HG02588 (cell line): ENCODE results near the gene TMEM45A.
"Not testable (repeated sequence)": the region's sequence is repeated elsewhere in the genome, so short reads cannot be mapped to it uniquely, and the experiment has no call there.

Experiments
- ATAC-seq: cut with Tn5 transposase; IDR thresholded peaks from one replicate; pipeline ENCODE4 v1.9.1; 2021; ENCODE audit warnings: mild to moderate bottlenecking, moderate library complexity; ENCODE audit not compliant: unreplicated experiment

TMEM45A gene

DNA sequence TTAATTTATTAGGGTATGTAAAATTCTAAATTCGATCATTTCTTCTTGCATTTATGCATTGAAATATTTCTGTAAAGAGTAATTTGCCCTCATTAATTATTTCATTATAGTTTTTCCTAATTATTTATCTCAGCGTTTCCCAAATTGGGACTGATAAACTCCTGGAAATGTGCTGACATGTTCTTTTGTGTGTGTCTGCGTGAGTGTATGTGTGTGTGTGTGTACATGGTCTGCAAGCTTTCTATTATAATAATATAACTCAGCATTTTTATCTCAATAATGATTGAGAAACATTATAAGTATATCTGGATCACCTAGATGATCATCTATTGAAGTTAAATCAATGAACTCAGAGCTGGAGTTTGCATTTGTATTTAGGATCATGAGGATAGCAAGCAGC is 38.7 kb downstream of the TMEM45A start:
- ATAC-seq = no peak

DNA sequence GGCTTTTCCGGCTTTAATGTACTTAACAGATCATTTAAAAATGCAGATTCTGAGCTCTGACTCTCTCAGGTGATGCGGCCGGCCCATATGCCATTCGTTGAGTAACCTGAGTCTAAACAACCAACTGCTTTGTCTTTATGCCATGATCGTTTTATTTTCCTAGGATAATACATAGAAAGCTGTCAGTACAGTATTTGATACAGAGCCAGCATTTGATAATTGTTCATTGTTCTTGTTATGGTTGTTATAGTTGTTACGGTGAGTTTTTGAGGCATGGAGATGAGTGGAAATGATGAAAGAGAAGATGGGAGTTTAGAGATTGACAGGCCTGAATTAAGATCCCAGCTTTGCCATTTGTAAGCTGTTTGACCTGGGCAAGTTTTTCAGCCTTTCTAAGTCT is 40.0 kb downstream of the TMEM45A start:
- ATAC-seq = no peak

DNA sequence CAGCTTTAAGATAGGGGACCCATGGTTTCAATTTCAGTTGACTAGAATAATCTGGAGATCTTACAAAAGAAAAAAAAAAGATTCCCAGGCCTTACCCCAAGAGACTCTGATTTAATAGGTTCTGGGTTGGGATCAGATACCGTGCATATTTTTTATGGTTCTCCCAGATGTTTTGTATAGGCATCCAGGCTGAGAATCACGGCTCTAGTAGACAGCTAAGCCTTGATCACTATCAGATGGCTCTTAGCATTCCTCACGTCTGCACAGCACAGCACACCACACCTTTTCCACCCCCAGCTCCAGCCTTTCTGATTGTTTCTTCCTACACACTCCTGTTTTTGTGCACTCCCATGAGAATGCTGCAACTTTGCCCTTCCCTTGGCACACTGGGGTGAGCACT is 40.8 kb downstream of the TMEM45A start:
- ATAC-seq = no peak

DNA sequence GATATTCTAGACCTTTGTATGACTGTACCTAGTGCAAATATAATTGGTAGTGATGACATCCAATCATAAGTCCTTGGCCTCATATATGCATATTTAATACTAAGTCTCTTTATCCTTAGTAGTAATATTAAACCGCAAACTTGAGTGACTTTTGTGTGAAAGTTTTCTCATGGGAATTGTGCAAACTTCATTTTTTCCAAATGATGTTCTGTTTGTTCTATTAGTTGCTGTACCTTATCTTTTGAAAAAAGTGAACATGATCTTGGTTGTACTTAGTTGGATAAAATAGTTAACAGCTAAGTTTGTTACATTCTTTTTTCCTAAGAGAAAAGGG is 43.2 kb downstream of the TMEM45A start:
- no peak for ATAC-seq

DNA sequence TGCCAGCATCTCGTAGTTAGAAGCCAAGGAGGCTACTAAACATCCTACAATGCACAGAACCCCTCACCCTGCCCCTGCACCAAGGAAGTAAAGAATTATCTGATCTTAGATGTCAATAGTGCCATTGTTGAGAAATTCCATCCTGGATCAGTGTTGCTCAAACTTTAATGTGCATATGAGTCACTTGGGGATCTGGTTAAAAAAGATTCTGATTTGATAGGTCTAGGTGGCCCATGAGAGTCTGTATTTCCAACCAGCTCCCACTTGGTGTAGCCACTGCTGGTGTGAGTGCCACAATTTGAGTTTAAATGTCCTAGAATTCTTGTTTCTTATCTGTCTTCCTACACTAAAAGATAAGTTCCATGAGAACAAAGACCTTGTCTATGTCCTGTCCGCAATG is 43.7 kb downstream of the TMEM45A start:
- ATAC-seq = no peak

DNA sequence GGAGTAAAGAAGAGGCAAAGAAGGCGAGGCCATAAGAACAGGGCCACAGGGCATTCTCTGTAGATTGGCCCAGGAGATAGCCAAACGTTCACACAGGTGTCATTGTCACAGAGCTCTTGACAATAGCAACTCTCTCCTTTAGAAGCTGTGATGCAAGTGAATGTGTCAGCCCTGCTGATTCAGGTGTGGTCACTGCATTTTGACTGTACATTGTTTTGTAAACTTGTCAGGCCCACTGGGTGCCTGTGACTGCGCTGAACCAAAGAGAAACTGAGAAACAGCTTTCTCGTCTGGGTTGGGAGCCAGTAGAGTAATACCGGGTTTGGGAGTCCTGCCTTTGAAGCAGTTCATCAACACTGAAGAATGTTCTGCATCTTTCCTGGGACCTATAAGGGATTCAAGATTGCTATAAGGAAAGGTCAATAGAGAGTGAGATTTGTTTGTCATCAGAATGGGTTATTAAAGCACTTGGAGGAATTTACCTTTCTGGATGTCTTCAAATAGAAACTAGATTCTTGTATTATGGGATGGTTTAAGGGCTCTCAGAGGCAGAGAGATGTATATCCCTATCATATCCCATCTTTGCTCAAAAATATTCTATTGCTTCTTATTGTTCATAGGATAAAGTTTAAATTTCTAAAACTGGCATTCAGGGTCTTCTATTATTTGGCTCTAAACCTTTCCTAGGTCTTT is 45.4 kb downstream of the TMEM45A start:
- ATAC-seq = no peak

DNA sequence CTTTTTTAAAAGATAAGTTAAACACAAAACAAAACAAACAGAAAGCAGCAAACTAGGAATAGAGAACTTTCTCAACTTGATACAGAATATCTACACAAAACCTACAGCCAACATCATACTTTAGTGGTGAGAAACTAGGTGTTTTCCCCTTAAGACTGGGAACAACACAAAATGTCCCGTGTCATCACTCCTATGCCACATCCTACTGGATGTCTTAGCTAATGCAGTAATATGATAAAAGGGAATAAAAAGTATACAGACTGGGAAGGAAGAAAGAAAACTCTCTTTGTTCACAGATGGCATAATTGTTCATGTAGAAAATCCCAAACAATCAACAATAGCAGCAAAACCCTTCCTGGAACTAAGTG is 45.9 kb downstream of the TMEM45A start:
- ATAC-seq = no peak

DNA sequence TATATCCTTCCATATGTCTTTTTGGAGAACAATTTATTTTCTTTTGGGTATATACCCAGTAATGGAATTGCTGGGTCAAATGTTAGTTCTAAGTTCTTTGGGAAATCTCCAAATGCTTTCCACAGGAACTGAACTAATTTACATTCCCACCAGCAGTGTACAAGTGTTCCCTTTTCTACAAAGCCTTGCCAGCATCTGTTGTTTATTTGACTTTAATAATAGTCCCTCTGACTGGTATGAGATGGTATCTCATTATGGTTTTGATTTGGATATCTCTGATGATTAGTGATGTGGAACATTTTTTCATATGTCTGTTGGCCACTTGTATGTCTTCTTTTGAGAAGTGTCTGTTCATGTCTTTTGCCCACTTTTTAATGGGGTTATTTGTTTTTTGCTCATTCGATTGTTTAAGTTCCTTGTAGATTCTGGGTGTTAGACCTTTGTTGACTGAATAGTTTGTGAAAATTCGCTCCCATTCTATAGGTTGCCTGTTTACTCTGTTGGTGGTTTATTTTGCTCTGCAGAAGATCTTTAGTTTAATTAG is 48.4 kb downstream of the TMEM45A start:
- no peak for ATAC-seq

DNA sequence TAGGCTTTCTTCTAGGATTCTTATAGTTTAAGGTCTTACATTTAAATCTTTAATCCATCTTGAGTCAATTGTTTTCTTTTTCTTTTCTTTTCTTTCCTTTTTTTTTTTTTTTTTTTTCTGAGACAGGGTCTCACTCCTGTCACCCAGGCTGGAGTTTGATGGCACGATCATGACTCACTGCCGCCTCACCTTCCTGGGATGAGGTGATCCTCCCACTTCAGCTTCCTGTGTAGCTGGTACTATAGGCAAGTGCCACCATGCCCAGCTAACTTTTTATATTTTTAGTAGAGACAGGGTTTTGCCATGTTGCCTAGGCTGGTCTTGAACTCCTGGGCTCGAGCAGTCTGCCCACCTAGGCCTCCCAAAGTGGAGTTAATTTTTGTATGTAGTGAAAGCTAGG is 49.0 kb downstream of the TMEM45A start:
- ATAC-seq = not testable (repeated sequence)

DNA sequence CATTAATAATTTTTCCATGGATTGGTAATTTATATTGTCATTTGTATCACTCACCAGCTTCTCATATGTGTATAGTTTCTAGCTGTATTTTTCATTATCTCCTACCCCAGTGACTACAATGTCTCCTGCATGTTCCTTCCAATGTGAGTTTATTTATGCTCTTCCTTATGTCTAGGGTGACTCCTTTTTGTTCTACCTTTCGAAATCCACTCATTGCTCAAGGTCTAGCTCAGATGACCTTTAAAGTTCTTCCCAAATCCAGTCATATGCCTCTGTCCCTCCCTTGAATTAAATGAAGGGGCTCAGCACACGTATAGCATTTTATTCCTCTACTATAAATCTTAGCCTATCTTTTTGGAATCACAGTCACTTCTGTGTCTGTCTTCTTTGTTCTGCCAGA is 53.0 kb downstream of the TMEM45A start:
- no peak for ATAC-seq

DNA sequence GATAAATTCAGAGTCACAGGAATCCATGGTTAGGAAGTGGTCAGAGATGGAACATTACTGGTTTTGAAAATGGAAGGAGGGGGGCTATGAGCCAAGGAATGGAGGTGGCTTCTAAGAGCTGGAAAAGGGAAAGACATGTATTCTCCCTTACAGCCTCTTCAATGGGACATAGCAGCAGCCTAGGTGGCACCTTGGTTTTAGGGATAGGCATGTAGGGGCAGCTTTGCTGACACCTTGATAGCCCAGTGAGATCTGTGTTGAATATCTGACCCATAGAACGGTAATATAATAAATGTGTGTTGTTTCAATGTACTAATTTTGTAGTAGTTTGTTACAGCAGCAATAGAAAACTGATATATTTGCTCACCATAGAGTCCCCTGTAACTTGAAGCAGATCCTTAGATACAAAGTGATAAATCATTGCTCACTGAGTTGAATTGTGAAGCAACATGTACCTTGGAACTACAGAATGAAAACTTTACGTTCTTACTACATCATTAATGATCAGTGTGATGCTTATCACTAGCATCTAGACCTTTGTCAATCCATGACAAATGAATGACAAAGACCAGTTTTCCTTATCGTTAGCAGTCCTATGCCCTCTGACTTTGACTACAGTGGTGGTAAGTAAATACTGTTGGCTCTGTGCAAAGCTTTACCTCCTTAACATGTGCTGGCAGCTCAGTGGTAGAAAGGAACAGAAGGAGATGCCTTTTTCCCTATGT is 53.8 kb downstream of the TMEM45A start:
- no peak for ATAC-seq

DNA sequence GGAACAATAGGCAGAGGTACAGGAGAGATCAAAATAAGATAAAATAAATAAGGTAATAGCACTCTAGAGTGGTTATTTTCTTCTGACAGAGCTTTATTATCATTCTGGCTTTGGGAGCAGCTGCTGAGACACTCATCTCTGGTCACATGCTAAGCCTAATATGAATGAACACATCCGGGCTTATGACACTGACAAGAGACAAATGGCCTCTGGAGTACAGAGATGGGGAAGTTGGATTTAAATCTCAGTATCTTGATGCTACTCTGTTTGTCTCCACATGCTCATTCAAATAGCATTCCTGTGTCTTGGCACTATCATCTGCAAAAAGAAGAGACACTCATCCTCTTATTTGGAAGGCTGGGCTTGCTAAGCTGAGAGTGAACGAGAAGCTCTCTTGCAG is 55.6 kb downstream of the TMEM45A start:
- no peak for ATAC-seq

DNA sequence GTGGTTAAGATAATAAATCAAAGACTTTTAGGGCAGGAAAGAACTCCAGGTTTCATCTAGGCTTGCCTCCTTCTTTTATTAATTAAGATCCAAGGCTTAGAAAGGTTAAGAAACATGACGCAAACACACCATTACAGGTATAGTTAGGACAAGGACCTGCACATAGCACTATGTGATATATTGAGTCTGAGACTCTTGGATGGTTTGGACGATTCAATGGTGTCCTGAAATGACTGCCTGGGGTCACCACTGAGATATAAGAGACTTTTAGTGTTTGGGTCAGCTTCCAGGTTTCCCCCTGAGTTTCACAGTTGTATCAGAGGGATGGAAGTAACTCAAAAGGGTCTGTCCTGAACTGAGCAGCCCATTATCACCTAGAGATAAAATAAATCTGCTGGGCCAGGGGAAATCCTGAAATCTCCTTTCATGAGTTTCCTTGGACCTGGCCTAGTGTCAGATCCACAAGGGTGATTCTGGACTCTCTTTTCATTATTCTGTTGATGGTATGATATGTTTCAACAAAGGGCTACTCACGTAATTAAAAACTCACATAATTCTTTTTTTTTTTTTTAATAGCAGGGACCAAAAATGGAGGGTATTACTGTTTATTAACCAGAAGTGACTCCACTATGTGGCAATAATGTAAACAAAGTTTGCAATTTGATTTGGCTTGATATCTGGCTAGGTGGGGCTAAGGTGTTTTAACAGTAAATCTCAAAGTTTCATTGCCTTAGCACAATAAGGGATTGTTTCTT is 61.4 kb downstream of the TMEM45A start:
- ATAC-seq = no peak

DNA sequence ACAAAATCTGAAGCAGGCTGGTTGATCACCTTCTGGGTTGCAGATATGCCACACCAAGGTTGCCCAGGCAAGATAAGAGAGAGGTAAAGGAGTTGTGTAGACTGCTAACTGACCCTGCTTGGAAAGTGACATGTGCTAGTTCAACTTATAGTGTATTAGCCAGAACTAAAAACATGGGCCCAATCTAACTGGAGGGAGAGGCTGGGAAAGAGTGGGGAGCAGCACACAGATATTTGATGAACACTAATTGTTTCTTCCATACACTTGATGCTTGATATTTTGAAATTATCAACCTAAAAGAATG is 61.9 kb downstream of the TMEM45A start:
- no peak for ATAC-seq

DNA sequence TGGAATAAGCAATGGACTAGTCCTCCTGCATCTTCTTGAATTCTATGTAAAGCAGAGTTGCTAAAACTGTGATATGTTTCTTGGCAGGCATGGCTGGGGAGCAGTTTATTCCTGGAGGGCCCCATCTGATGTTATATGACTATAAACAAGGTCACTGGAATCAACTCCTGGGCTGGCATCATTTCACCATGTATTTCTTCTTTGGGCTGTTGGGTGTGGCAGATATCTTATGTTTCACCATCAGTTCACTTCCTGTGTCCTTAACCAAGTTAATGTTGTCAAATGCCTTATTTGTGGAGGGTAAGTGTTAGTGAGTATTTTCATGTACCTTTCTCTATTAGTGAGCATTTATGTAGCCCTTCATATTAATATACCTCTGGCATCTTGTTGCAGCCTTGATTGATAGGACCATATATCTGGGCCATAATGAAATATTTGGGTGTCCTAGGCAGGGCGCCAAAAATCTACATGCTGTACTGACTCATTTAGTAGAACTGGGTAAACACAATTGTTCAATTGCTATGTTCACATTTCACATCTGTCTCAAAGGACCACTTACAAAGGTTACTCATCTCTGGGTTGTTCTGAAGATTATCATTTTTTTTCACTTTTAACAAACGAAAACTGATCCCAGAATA is 64.4 kb downstream of the TMEM45A start:
- ATAC-seq = no peak

DNA sequence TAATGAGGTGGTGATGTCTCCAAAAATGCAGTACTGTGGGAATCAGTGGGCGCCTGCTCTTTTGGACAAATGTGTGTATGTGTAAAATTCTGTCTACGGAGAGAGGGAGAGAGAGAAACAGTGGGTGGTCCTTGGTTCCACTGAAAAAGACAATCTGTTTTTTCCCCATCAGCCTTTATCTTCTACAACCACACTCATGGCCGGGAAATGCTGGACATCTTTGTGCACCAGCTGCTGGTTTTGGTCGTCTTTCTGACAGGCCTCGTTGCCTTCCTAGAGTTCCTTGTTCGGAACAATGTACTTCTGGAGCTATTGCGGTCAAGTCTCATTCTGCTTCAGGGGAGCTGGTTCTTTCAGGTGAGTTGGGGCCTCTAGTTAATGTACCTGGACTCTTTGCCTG is 65.8 kb downstream of the TMEM45A start:
- no peak for ATAC-seq

DNA sequence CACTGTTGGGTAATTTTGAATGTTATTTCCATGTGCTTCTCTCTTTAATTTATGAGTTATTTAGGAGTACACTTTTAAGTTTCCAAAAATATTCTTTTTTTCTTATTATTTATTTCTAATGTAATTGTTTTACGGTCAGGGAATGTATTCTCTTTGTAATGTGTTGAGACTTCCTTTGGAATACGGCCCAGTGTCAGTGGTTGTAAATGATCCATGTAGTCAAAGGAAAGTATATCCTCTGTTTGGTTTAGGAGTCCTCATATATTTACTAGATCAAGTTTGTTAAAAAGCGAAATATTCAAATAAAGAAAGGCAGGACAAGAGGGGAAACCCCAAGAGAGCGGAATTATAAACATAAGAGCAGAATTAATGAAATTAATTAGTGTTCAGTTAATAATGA is 68.0 kb downstream of the TMEM45A start:
- no peak for ATAC-seq

DNA sequence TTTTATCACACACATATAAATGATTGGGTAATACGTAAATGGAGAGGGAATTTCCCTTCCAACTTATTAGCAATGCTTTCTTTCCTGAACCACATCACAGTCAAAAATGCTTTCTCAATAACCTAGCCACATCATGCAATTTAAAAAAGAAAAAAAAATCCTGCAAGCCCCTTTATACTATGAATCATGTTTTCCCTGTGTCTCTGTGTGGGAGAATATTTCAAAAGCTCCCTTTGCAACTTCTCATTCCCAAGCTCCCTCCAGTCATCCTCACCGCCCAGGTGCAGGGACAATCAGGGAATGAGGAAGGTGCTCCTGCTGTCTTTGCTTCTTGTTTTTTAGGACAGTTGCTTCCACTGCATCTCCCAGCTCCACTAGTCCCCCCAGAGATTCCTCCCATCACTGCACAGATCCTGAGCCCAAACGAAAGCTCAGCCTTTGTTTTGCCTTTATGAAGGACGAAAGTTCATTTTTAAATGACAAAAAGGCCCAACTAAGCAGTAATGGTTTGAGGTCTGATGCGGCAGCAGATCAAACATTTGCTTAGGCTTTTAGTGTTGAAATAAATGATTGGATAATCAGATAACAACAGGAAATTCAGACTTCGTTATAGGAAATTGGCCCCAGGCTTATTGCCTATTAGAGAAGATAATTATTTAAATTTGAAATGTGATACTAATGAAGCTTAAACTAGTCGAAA is 69.2 kb downstream of the TMEM45A start:
- ATAC-seq = no peak

DNA sequence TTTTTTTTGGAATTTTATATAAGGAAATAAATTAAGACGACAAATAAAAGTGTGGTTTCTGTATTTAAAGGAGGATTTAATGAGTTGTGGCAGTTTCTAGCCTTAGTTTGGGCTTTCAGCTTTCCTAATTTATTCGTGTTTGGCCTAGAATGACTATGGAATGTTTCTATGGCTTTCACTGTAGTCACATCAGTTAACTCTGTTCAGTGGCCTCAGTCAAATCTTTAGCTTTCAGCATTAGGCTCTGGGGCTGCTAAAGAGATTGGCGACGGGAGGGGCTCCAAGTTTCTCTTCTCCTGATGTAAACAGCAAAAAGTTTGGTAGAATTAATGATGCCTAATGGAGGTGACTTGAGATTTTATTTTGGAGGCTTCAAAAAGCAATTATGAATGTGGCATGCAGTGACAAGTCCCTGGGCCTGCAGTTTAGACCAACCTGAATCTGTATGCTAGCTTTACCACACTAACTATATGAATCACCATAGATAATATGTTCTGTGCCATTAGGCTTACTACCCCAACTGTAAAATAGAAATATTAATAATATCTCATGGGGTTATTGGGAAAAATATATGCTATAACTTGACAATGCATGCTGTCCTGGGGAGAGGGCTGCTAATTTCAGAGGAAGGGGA is 69.9 kb downstream of the TMEM45A start:
- ATAC-seq = no peak

DNA sequence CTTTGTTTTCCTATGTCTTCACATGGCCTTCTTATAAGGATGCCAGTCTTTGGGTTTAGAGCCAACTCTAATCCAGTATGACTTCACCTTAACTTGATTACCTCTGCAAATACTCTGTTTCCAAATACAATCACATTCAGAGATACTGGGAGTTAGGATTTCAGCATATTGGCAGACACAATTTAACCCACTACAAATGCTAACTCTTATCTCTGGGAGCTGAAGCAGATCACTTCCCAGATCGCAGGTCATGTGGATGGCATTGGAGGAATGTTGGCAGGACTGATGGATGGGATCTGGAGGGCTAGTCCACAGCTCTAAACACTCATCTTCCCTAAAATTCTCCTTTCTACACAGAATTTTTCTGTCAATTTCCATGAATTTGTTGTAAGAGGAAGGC is 70.8 kb downstream of the TMEM45A start:
- no peak for ATAC-seq
